ELF-1 (cell line): Measurements from ENCODE around the gene EHD4.

Experiments used
- DNase-seq: peaks from one replicate; pipeline ENCODE4 v3.0.0-alpha.2; 2016; ENCODE audit warnings: low read depth, low spot score

EHD4 gene

DNA sequence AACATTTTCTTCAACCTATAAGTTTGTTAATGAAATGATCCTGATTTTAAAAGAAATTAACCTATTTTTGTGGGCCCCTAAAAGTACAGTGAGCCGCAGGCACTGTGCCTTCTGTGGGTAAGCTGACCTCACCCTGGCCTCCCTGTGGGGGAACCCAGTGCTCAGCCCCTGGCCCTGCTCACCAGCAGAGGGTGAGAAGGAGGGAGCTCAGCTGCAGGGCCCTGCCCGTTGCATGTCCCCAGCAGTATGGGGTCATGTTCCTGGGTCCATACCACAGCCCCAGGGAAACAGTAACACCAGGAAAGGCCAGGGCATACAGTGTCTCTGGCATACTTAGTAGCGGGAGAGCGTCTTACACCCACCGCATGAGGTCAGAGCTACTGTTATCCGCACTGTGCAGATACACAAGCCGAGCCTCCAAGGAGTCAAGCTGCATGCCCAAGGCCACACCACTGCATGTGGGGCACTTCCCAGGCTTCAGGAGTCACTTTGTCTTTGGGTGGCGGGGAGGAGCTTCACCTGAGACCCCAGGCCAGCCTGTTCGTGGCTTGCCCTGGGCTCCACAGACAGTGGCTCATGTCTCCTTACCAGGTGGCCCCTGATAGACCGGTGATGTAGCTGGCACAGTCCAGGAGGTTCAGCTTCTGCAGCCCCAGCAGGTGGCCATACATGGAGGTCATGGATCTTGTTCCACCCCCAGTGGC is 22.6 kb upstream of the EHD4 start:
- DNase-seq, result no peak

DNA sequence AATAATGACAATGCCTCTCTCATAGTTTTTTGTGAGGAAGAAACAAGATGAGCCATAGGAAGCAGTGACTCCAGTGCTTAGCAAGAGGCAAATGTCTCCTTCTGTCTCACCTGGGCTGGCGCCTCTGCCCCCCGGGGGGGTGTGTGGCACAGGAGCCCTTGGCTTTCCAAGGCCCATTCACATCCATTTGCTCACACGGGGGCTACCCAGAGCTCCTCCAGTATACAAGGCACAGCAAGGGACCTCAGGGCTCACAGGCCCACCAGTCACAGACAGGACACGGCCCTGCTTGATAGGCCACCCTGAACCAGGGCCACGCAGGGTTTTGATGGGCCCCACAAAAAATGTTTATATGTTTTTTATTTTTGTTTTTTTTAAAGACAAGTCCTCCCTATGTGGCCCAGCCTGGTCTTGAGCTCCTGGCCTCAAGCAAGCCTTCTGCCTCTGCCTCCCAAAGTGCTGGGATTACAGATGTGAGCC is 21.9 kb upstream of the EHD4 start:
- DNase-seq, result no peak

DNA sequence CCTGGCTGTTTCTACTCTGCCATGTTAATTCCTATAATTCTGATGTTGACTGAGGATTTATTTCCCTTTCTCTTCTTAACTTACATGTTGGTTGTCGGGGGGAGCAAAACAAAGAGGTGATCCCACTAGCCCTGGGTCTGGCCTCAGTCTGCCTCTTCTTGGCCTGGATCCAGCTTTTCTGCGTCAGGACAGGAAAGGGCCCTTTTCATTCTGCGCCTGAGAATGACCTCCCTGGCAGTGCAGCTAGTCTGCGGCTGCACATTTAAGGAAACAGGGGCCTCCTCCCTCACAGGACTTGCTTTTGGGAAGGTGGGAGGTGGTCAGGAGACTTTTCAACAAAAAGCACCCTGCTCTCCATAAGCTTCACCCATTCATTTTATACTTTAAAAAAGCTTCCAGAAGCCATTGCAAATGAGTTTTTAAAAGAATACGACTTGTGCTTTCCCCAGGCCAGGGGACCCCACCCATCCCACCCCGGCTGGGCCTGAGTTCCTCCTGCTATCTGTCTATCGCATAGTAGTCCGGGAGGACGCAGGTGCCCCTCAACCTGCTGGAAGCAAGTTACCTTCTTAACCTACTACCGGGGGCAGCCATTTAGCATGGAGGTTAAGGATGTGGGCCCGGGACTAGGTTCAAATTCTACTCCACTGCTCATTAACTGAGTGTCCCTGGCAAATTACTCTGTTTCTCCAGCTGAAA is 21.3 kb upstream of the EHD4 start:
- DNase-seq, result no peak

DNA sequence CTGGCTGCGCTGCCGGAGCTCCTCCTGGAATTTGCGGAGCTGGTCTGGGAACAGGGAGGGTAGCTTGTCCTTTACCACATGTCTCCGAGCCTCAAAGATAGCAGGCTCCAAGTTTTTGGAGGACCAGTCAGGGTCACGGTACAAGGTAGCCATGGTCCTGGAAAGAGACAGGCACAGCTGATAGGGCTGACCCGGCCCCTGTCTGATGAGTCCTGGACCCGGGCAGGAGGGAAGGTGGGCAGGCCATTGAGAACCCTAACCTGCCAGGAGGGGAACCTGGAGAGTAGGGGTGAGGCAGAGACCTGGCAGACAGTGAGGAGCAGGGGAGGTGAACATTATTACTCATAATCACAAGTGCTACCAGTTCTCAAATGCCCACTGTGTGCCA is 20.4 kb upstream of the EHD4 start:
- DNase-seq, result no peak

- DNase-seq, result no peak
Measured at GRCh38 chr15:41992151-41992802, 19.9 kb upstream of the EHD4 start.

GRCh38 chr15:41990691-41991090 is 18.3 kb upstream of the EHD4 start:
- no peak for DNase-seq

GRCh38 chr15:41990243-41990605 is 17.9 kb upstream of the EHD4 start:
- DNase-seq, result no peak

DNA sequence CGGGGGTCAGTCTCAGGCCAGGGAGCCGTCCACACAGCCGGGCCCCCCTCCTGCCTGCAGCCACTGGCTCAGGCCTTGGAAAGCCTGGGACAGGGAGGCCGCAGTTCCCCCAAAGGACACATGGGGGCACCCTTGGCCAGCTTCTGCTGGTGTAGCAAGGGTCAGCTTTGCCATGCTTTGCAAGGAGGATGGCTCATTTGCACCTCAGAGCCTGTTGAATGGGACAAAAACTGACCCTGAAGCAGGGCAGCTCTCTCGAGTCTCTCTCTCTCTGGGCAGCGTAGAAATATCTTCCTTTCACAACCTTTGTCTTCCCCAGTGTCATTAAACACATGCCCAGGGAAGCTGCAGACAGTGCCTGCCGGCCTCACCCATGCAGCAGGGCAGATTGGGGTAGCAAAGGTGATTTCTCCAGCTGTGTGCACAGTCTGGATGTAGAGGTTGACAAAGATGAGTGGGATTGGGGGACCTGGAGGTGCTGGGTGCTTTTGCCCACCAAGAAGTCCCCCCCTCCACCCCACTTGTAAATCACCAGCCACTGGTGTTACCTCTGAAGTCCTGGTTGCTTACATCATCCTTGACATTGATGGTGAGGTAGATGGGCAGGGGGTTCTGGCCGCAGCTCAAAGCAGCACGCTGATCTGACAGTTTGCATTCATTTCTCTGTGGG is 17.4 kb upstream of the EHD4 start:
- peak; percentile 90 for DNase-seq

GRCh38 chr15:41988896-41989572 is 16.7 kb upstream of the EHD4 start:
- DNase-seq, result no peak

GRCh38 chr15:41987925-41988275 is 15.5 kb upstream of the EHD4 start:
- DNase-seq, result no peak

GRCh38 chr15:41987246-41987924 is 15.0 kb upstream of the EHD4 start:
- no peak for DNase-seq

DNA sequence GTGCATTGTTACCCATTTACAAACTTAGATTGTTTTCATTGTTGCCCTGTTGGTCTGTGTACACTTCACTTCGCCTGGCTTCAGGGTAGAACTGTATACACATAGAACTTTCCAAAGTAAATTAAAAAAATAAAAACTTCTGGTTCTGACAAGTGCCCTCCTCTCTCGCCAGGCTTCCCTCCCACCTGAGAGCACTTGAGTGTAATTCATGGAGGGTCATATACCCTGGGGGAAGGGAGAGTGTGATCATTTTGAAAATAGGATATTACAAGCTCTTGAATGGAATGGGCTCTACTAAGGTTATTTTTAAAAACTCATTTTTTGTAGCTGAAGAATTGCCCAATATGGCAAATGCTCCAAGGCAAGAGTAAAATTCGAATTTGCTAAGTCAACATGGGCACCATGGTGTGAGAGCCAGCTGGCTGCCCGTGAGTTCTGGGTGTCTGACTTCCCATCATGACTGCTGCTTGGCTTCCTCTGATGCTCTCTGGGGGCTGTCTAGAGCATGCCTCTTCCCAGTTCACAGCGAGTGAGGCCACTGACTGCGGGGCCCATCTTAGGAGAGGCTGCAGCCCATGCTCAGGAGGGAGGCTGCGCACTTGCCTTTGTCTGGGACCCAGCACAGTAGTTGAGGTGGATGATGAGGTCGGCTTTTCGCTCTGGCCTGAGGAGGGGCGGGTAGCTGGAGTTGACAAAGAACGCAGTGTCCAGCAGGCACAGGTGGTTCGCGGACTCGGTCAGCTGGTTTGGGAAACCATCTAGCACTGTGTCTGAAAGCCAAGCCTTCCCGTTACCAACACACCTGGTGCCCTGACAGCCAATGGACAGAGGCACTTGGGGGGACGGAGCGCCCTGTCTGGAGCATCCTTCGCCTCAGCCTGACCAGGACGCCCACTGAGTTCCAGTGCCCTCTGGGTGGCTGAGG is 13.1 kb upstream of the EHD4 start:
- DNase-seq, result no peak

GRCh38 chr15:41984622-41985021 is 12.3 kb upstream of the EHD4 start:
- DNase-seq, result no peak

- no peak for DNase-seq
Measured at GRCh38 chr15:41983621-41984571, 11.5 kb upstream of the EHD4 start.

GRCh38 chr15:41983221-41983620 is 10.9 kb upstream of the EHD4 start:
- DNase-seq, result no peak

- DNase-seq, result no peak
Measured at GRCh38 chr15:41982133-41982930, 10.0 kb upstream of the EHD4 start.

- DNase-seq, result no peak
Measured at GRCh38 chr15:41981371-41982132, 9.2 kb upstream of the EHD4 start.
